Measurements from ENCODE around the gene COPS7A. TPM values are rescaled to one million over a fixed set of nuclear protein-coding genes. Genes with fewer than 3 reads are reported as not detected.

Gene COPS7A
- total RNA-seq, 1 experiment from 2014 or later: 34.2 TPM

GRCh38 chr12:6763380-6763779 is 39.5 kb downstream of the COPS7A start:
- Histone ChIP-seq H3K4me2 (ENCODE audit: insufficient read depth, insufficient read length, low read length) (peak overlapping the region; percentile 8), H3K4ac (ENCODE audit: low read depth, low read length) (no peak overlapping the region; the same call in 1 of the 2 replicates), H3K9ac (ENCODE audit: extremely low read depth, insufficient read length, low read length) (no peak overlapping the region), H2AK5ac (ENCODE audit: insufficient read length, low read length) (peak overlapping the region; percentile 31), H3K9me3 (ENCODE audit: control insufficient read depth, low read depth, low read length) (no peaks in the 10 kb centered on the region), H3K27ac (ENCODE audit: insufficient read length, low read depth, low read length) (no peak overlapping the region), H3K14ac (ENCODE audit: insufficient read depth, low read length) (peak overlapping the region; percentile 24), H3K56ac (ENCODE audit: insufficient read length, low read depth, low read length) (no peak overlapping the region), H3K79me1 (ENCODE audit: insufficient read depth, low read depth, low read length, poor library complexity, severe bottlenecking) (no peaks in the 10 kb centered on the region), H4K8ac (replicated peaks; ENCODE audit: insufficient read length, low read depth, low read length) (no peak overlapping the region), H4K91ac (ENCODE audit: insufficient read length, low read depth, low read length) (no peak overlapping the region), H3K4me1 (ENCODE audit: insufficient read depth, low read length) (peaks cover 8% of the 10 kb centered on the region), H3K18ac (ENCODE audit: insufficient read length, low read depth, low read length) (peak overlapping the region; percentile 85), H3T11ph (ENCODE audit: low read length) (peak overlapping the region; percentile 81), H3K27me3 (ENCODE audit: insufficient read depth, low read length) (no peaks in the 10 kb centered on the region), H2BK12ac (ENCODE audit: insufficient read length, low read depth, low read length) (peak overlapping the region; percentile 16), H2BK5ac (ENCODE audit: insufficient read length, low read length) (no peak overlapping the region), H2BK15ac (ENCODE audit: low read depth, low read length) (no peak overlapping the region), H2BK20ac (ENCODE audit: low read depth, low read length, poor library complexity, severe bottlenecking) (no peak overlapping the region), H3K23ac (ENCODE audit: insufficient read length, low read depth, low read length) (no peak overlapping the region), H3K79me2 (ENCODE audit: insufficient read depth, low read length) (peaks cover 9% of the 10 kb centered on the region; the same call in 1 of the 2 replicates), H2AFZ (ENCODE audit: low read length) (no peak overlapping the region), H4K20me1 (ENCODE audit: control insufficient read depth, insufficient read depth, insufficient read length) (no peaks in the 10 kb centered on the region), H3K23me2 (ENCODE audit: insufficient read length, low read depth, low read length, poor library complexity, severe bottlenecking) (peaks cover 22% of the 10 kb centered on the region), H2BK120ac (ENCODE audit: low read depth, low read length, poor library complexity, severe bottlenecking) (peak overlapping the region; percentile 41), H4K5ac (ENCODE audit: insufficient read length, low read depth, low read length) (no peak overlapping the region)
- Mint-ChIP-seq H3K27me3 (ENCODE audit: low read depth) (peaks cover 3% of the 10 kb centered on the region), H3K4me1 (peaks cover 46 to 61% of the 10 kb centered on the region in 2 experiments), H3K4me3 (peak overlapping the region; percentile 17 to 69; a peak in 2 of 5 replicates), H3K27ac (peak overlapping the region in 2 of 3 experiments; percentile 92 to 93; a peak in 6 of 7 replicates), H3K36me3 (ENCODE audit: insufficient read depth in 1 of 3, low read depth in 3 of 3) (peaks cover 2 to 5% (median 4%) of the 10 kb centered on the region in 3 experiments; a peak in 5 of 7 replicates), H3K9me3 (no peaks in the 10 kb centered on the region)
- TF ChIP-seq, protein P1, sequence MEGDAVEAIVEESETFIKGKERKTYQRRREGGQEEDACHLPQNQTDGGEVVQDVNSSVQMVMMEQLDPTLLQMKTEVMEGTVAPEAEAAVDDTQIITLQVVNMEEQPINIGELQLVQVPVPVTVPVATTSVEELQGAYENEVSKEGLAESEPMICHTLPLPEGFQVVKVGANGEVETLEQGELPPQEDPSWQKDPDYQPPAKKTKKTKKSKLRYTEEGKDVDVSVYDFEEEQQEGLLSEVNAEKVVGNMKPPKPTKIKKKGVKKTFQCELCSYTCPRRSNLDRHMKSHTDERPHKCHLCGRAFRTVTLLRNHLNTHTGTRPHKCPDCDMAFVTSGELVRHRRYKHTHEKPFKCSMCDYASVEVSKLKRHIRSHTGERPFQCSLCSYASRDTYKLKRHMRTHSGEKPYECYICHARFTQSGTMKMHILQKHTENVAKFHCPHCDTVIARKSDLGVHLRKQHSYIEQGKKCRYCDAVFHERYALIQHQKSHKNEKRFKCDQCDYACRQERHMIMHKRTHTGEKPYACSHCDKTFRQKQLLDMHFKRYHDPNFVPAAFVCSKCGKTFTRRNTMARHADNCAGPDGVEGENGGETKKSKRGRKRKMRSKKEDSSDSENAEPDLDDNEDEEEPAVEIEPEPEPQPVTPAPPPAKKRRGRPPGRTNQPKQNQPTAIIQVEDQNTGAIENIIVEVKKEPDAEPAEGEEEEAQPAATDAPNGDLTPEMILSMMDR (conservative IDR thresholded peaks at IDR 0.05): no peak
- WGBS (ENCODE audit: extremely low coverage, insufficient read length, low lambda C conversion rate): no CpG with 5 or more reads among the region's 4 CpGs
- DNase-seq: no peak
